ENCODE measurements around the gene WASHC4. TPM values are rescaled to one million over a fixed set of nuclear protein-coding genes. Genes with fewer than 3 reads are reported as not detected.

WASHC4 gene
- total and polyA plus RNA-seq, 10 of the 15 experiments (the other 5 are each of a cell fraction or from before 2014, with no cell fraction given) = 16.0 to 50.6 (median 34.0) TPM

DNA sequence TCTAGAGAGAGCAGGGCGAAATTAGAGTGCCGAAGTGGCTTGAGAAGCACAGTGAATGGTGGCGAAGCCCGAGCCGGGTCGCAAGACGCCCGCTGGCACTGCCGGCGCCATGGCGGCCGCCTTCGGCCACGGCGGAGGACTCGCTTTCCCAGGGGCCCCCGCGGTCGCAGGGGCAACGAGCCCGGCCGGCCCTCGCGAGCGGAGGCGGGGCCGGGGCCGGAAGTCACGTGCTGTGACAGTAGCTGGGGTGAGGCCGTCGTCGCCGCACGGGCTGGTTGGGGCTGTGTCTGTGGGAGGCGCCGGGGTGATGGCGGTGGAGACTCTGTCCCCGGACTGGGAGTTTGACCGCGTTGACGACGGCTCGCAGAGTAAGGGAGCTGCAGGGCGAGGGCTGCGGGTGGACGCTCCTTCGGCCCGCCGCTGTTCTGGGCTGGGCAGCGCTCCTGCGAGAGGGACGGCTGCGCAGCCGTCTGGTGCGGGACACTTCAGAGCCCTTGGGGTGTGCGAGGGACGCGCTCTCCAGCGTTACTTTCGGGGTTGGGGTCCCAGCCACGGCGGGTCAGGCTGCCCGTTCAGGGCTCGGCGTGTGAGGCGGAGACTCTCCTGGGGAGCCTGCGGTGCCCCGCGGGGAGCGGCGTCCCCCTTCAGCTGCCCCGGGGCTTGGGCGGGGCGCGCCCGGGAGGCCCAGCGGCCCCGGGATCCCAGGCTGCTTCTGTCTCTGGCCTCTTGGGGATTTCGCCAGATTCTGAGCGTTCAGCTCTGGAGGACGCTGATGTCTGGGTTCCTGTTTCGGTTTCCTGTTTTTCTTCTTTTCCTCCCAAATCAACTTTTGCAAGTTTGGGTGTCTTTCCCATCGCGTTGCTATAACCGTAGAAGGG, at the start of gene WASHC4 (continued):
- TF ChIP-seq, protein P1, sequence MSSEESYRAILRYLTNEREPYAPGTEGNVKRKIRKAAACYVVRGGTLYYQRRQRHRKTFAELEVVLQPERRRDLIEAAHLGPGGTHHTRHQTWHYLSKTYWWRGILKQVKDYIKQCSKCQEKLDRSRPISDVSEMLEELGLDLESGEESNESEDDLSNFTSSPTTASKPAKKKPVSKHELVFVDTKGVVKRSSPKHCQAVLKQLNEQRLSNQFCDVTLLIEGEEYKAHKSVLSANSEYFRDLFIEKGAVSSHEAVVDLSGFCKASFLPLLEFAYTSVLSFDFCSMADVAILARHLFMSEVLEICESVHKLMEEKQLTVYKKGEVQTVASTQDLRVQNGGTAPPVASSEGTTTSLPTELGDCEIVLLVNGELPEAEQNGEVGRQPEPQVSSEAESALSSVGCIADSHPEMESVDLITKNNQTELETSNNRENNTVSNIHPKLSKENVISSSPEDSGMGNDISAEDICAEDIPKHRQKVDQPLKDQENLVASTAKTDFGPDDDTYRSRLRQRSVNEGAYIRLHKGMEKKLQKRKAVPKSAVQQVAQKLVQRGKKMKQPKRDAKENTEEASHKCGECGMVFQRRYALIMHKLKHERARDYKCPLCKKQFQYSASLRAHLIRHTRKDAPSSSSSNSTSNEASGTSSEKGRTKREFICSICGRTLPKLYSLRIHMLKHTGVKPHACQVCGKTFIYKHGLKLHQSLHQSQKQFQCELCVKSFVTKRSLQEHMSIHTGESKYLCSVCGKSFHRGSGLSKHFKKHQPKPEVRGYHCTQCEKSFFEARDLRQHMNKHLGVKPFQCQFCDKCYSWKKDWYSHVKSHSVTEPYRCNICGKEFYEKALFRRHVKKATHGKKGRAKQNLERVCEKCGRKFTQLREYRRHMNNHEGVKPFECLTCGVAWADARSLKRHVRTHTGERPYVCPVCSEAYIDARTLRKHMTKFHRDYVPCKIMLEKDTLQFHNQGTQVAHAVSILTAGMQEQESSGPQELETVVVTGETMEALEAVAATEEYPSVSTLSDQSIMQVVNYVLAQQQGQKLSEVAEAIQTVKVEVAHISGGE (CRISPR knock-in tag; IDR thresholded peaks at IDR 0.05) = peak; percentile 16; the same call in 1 of the 2 replicates
- TF ChIP-seq RFX5 (IDR thresholded peaks at IDR 0.05; ENCODE audit: low read depth, low read length) = no peak
- peak; percentile 69; the same call in 1 of the 3 replicates for TF ChIP-seq POU2F2 (IDR thresholded peaks at IDR 0.05; ENCODE audit: borderline replicate concordance, low read depth, low read length)
- no peak for TF ChIP-seq RAD21 (IDR thresholded peaks at IDR 0.05; ENCODE audit: insufficient read depth, low read depth, low read length)
- no peak for TF ChIP-seq ZZZ3 (IDR thresholded peaks at IDR 0.05; ENCODE audit: control insufficient read depth, insufficient read length, low read depth)
- TF ChIP-seq SKIL (IDR thresholded peaks at IDR 0.05; ENCODE audit: low read depth, poor library complexity, severe bottlenecking) = no peak
- TF ChIP-seq, protein P2, sequence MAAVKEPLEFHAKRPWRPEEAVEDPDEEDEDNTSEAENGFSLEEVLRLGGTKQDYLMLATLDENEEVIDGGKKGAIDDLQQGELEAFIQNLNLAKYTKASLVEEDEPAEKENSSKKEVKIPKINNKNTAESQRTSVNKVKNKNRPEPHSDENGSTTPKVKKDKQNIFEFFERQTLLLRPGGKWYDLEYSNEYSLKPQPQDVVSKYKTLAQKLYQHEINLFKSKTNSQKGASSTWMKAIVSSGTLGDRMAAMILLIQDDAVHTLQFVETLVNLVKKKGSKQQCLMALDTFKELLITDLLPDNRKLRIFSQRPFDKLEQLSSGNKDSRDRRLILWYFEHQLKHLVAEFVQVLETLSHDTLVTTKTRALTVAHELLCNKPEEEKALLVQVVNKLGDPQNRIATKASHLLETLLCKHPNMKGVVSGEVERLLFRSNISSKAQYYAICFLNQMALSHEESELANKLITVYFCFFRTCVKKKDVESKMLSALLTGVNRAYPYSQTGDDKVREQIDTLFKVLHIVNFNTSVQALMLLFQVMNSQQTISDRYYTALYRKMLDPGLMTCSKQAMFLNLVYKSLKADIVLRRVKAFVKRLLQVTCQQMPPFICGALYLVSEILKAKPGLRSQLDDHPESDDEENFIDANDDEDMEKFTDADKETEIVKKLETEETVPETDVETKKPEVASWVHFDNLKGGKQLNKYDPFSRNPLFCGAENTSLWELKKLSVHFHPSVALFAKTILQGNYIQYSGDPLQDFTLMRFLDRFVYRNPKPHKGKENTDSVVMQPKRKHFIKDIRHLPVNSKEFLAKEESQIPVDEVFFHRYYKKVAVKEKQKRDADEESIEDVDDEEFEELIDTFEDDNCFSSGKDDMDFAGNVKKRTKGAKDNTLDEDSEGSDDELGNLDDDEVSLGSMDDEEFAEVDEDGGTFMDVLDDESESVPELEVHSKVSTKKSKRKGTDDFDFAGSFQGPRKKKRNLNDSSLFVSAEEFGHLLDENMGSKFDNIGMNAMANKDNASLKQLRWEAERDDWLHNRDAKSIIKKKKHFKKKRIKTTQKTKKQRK (IDR thresholded peaks at IDR 0.05; ENCODE audit: low read depth, low read length) = no peak
- TF ChIP-seq WRNIP1 (IDR thresholded peaks at IDR 0.05; ENCODE audit: borderline replicate concordance, low read depth, low read length) = no peak
- TF ChIP-seq ATF2 (IDR thresholded peaks at IDR 0.05; ENCODE audit: low read length) = no peak
- TF ChIP-seq SRF (IDR thresholded peaks at IDR 0.05; ENCODE audit: low read depth in 2 of 2, low read length in 2 of 2) = no peak
- no peak for TF ChIP-seq PAX8 (IDR thresholded peaks at IDR 0.05)
- TF ChIP-seq ZNF622 (IDR thresholded peaks at IDR 0.05) = no peak
- TF ChIP-seq EGR1 (IDR thresholded peaks at IDR 0.05; ENCODE audit: borderline replicate concordance in 1 of 2, low read depth in 2 of 2, low read length in 2 of 2) = peak in 1 of 2 experiments; percentile 36; a peak in 1 of 3 replicates
- TF ChIP-seq TCF7 (IDR thresholded peaks at IDR 0.05; ENCODE audit: borderline replicate concordance) = no peak
